OCI-LY3 (cell line): ENCODE results near the gene QARS1.

Experiments used
- H2AFZ ChIP-seq: fragments of 200-600, 300-600 bp; shearing (Covaris generic); 2 replicates; pipeline ENCODE4 v1.6.0; 2014; ENCODE audit warnings: antibody characterized with exemption, low read depth, low read length
- H3K27ac ChIP-seq: fragments of 200-600, 300-600 bp; sonication (generic); 2 replicates; pipeline ENCODE4 v1.5.1; 2014; ENCODE audit warnings: mild to moderate bottlenecking, low read length, moderate library complexity, mixed read lengths
- H3K27me3 ChIP-seq: fragments of 200-600, 300-600 bp; sonication (generic); 2 replicates; pipeline ENCODE4 v1.6.1; 2014; ENCODE audit warnings: low read depth, low read length, mixed read lengths
- H3K36me3 ChIP-seq: fragments of 200-600, 300-600 bp; sonication (generic); replicated peaks from 2 replicates; pipeline ENCODE3; 2014; ENCODE audit warnings: low read depth, low read length, mixed read lengths
- H3K4me1 ChIP-seq: fragments of 300-600, 200-600 bp; sonication (generic); 2 replicates; pipeline ENCODE4 v1.6.1; 2014; ENCODE audit warnings: low read length, mixed read lengths
- H3K4me2 ChIP-seq: fragments of 200-600, 300-600 bp; sonication (generic); 2 replicates; pipeline ENCODE4 v1.6.1; 2014; ENCODE audit warnings: low read length, mixed read lengths
- H3K4me3 ChIP-seq: fragments of 300-600, 200-600 bp; sonication (generic); 2 replicates; pipeline ENCODE4 v1.5.1; 2014; ENCODE audit warnings: antibody characterized with exemption, mild to moderate bottlenecking, low read length, moderate library complexity
- H3K79me2 ChIP-seq: fragments of 300-600, 200-600 bp; shearing (Covaris generic); 2 replicates; pipeline ENCODE4 v1.6.1; 2014; ENCODE audit warnings: mild to moderate bottlenecking, low read length, mixed read lengths
- H3K9ac ChIP-seq: fragments of 300-600, 200-600 bp; shearing (Covaris generic); 2 replicates; pipeline ENCODE4 v1.6.0; 2014; ENCODE audit warnings: mild to moderate bottlenecking, low read length, moderate library complexity
- H3K9me3 ChIP-seq: fragments of 200-600, 300-600 bp; shearing (Covaris generic); 2 replicates; pipeline ENCODE4 v1.6.1; 2014; ENCODE audit warnings: low read length, mixed read lengths; ENCODE audit not compliant: insufficient read depth
- H4K20me1 ChIP-seq: fragments of 200-600, 300-600 bp; sonication (generic); 2 replicates; pipeline ENCODE4 v1.6.1; 2016; ENCODE audit warnings: low read length, mixed read lengths; ENCODE audit not compliant: insufficient read depth
- EZH2phosphoT487 ChIP-seq: fragments of 200-600 bp; shearing (Covaris generic); IDR thresholded peaks from 2 replicates; pipeline ENCODE4 v1.6.1; 2018; ENCODE audit warnings: antibody characterized with exemption, mixed run types, low read depth
- TF ChIP-seq, protein P1 (sequence below): fragments of 200-600, 300-600 bp; sonication (generic); IDR thresholded peaks from 2 replicates; pipeline ENCODE4 v1.5.1; 2014; ENCODE audit warnings: antibody characterized with exemption, low read length, low read depth

QARS1 gene

GRCh38 chr3:49053543-49053942 lies 51.0 kb downstream of the QARS1 start:
- Histone ChIP-seq H3K79me2 (peaks cover 31% of the 10 kb centered on the region), H3K4me1 (peaks cover 14% of the 10 kb centered on the region), H3K9me3 (no peaks in the 10 kb centered on the region), H3K36me3 (peaks cover 55% of the 10 kb centered on the region), H4K20me1 (peaks cover 12% of the 10 kb centered on the region; the same call in 1 of the 2 replicates), H3K4me2 (peak overlapping the region; percentile 2; the same call in 1 of the 2 replicates), H3K27ac (peak overlapping the region; percentile 45), H3K9ac (no peak overlapping the region), H2AFZ (no peak overlapping the region), H3K27me3 (no peaks in the 10 kb centered on the region), H3K4me3 (no peak overlapping the region)
- TF ChIP-seq, protein P1, sequence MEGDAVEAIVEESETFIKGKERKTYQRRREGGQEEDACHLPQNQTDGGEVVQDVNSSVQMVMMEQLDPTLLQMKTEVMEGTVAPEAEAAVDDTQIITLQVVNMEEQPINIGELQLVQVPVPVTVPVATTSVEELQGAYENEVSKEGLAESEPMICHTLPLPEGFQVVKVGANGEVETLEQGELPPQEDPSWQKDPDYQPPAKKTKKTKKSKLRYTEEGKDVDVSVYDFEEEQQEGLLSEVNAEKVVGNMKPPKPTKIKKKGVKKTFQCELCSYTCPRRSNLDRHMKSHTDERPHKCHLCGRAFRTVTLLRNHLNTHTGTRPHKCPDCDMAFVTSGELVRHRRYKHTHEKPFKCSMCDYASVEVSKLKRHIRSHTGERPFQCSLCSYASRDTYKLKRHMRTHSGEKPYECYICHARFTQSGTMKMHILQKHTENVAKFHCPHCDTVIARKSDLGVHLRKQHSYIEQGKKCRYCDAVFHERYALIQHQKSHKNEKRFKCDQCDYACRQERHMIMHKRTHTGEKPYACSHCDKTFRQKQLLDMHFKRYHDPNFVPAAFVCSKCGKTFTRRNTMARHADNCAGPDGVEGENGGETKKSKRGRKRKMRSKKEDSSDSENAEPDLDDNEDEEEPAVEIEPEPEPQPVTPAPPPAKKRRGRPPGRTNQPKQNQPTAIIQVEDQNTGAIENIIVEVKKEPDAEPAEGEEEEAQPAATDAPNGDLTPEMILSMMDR, result no peak
- TF ChIP-seq EZH2phosphoT487, result no peak
